CD4-positive, alpha-beta T cell treated with Interleukin-17A for 1 hour (primary cell): ENCODE measurements around the gene IDI1.
"Not testable (repeated sequence)": the region's sequence is repeated elsewhere in the genome, so short reads cannot be mapped to it uniquely, and the experiment has no call there.

ENCODE experiments used
- DNase-seq: peaks from one replicate; pipeline ENCODE4 v3.0.0-alpha.2; 2020

Gene IDI1

GRCh38 chr10:1033601-1034000, 15.3 kb downstream of the IDI1 start:
- no peak for DNase-seq

GRCh38 chr10:1029838-1030237, 19.1 kb downstream of the IDI1 start:
- DNase-seq: no peak

GRCh38 chr10:1026578-1026977, 22.3 kb downstream of the IDI1 start:
- DNase-seq: no peak

- DNase-seq: no peak
These were observed 23.2 kb downstream of the IDI1 start, which contains the start of gene IDI2 for GRCh38 chr10:1025683-1026082. Gene IDI2, minus strand, starts transcription at chr10:1025859. Its CDS starts 1,136 bp downstream, at chr10:1024723.

- no peak for DNase-seq
These were observed 24.8 kb downstream of the IDI1 start for GRCh38 chr10:1024103-1024502.

- DNase-seq: no peak
These were observed 26.5 kb downstream of the IDI1 start for GRCh38 chr10:1022413-1022812.

GRCh38 chr10:1020958-1021357, 28.0 kb downstream of the IDI1 start:
- DNase-seq: no peak

GRCh38 chr10:1020460-1020859, 28.5 kb downstream of the IDI1 start:
- no peak for DNase-seq

GRCh38 chr10:1019362-1019761, 29.6 kb downstream of the IDI1 start:
- no peak for DNase-seq

GRCh38 chr10:1015688-1016087, 33.2 kb downstream of the IDI1 start:
- DNase-seq: no peak

GRCh38 chr10:1011696-1012095, 37.2 kb downstream of the IDI1 start:
- DNase-seq: no peak

GRCh38 chr10:1010703-1011102, 38.2 kb downstream of the IDI1 start:
- no peak for DNase-seq

GRCh38 chr10:1009947-1010346, 39.0 kb downstream of the IDI1 start:
- DNase-seq: not testable (repeated sequence)

- DNase-seq: no peak
These were observed 39.8 kb downstream of the IDI1 start for GRCh38 chr10:1009071-1009494.

GRCh38 chr10:1007583-1007982, 41.3 kb downstream of the IDI1 start:
- no peak for DNase-seq

GRCh38 chr10:1006573-1006972, 42.3 kb downstream of the IDI1 start:
- no peak for DNase-seq

GRCh38 chr10:1003884-1004670, 44.8 kb downstream of the IDI1 start:
- DNase-seq: no peak

GRCh38 chr10:1002425-1003006, 46.4 kb downstream of the IDI1 start:
- no peak for DNase-seq

GRCh38 chr10:997266-998022, 51.5 kb downstream of the IDI1 start:
- DNase-seq: no peak

- DNase-seq: no peak
These were observed 52.9 kb downstream of the IDI1 start for GRCh38 chr10:996031-996430.

- DNase-seq: no peak
These were observed 53.4 kb downstream of the IDI1 start for GRCh38 chr10:995559-995926.

- no peak for DNase-seq
These were observed 53.9 kb downstream of the IDI1 start for GRCh38 chr10:994836-995558.

GRCh38 chr10:992871-993270, 56.0 kb downstream of the IDI1 start:
- DNase-seq: no peak
